ENCODE data around the gene KMT2B. TPM values are rescaled to one million over a fixed set of nuclear protein-coding genes. Genes with fewer than 3 reads are reported as not detected.

KMT2B gene
- total and polyA plus RNA-seq, 9 of the 15 experiments (the other 6 are each of a cell fraction or from before 2014, with no cell fraction given), result 0.63 to 43.9 (median 8.1) TPM

DNA sequence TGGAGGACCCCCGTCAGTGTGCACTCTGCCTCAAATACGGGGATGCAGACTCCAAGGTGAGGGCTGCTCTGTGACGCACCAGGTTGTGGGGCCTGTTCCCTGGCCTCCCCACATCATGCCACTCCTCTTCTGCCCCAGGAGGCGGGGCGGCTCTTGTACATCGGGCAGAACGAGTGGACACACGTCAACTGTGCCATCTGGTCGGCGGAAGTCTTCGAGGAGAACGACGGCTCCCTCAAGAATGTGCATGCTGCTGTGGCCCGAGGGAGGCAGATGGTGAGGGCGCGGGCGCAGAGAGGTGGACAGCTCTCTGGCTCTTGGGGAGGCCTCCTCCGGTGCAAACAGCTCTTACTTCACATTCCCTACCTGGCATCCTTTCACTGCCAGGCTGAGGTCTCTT lies 11.2 kb downstream of the KMT2B start:
- Histone ChIP-seq H4K20me1 (replicated peaks; ENCODE audit: control insufficient read depth, insufficient read depth, low read length) (0 out of 2 replicates have a peak, but pooled peaks cover 2% of the 10 kb centered on the region), H3K4me1 (replicated peaks in 1 of 2; ENCODE audit: control insufficient read depth in 2 of 2, insufficient read depth in 2 of 2, low read length in 2 of 2) (peaks cover 0 to 10% of the 10 kb centered on the region in 2 experiments; a peak in 1 of 5 replicates), H2AFZ (ENCODE audit: low read depth, low read length) (no peak overlapping the region), H3K4me3 (no peak overlapping the region), H3K27ac (ENCODE audit: extremely low read depth, low read depth, low read length) (no peak overlapping the region), H3K27me3 (ENCODE audit: control insufficient read depth in 2 of 2, insufficient read depth in 2 of 2, low read length in 2 of 2) (no peaks in the 10 kb centered on the region), H3K9ac (ENCODE audit: insufficient read depth in 1 of 2, low read depth in 2 of 2, low read length in 2 of 2) (no peak overlapping the region), H3K36me3 (ENCODE audit: control insufficient read depth, insufficient read depth, low read length) (peaks cover 96% of the 10 kb centered on the region; the same call in 2 of the 3 replicates), H3K9me1 (ENCODE audit: control insufficient read depth, insufficient read depth, low read length) (no peaks in the 10 kb centered on the region), H3K4me2 (ENCODE audit: insufficient read depth, low read length) (no peak overlapping the region), H3K79me2 (ENCODE audit: control insufficient read depth, insufficient read depth, low read length) (no peaks in the 10 kb centered on the region), H3K9me3 (replicated peaks; ENCODE audit: control insufficient read depth, insufficient read depth, low read depth, low read length) (no peaks in the 10 kb centered on the region)
- BruUV-seq (replicated peaks), result no TSS peak
- intact Hi-C loops (cut with micrococcal nuclease), result no loop called here
- 96% methylated on average over 16 of the region's 18 CpGs for WGBS (ENCODE audit: insufficient coverage, low coverage, missing lambda C conversion rate)
- CTCF ChIA-PET (ENCODE audit: low intra/inter-chr PET ratio), result no interaction called here
- TF ChIP-seq RBFOX2 (IDR thresholded peaks at IDR 0.05; ENCODE audit: low read depth, low read length) (peak; percentile 47; the same call in 1 of the 2 replicates), LARP7 (IDR thresholded peaks at IDR 0.05) (no peak), U2AF1 (optimal IDR thresholded peaks at IDR 0.05; ENCODE audit: low read depth, low read length) (no peak), LEF1 (IDR thresholded peaks at IDR 0.05) (no peak), DIDO1 (tag; IDR thresholded peaks at IDR 0.05; ENCODE audit: low read depth) (no peak)
- FAIRE-seq (no peak), ATAC-seq (no peak), DNase-seq (ENCODE audit: extremely low read depth in 1 of 4, low spot score in 3 of 4) (no peak)
- in situ Hi-C loops (cut with MboI), result no loop called here
- POLR2A ChIA-PET, result interaction anchor here (1.7 to 2.9 kb wide), 3 partner anchors 8 to 11 kb away, joined by 7 to 18 read pairs (median 12); partner anchors contain the start of gene KMT2B

DNA sequence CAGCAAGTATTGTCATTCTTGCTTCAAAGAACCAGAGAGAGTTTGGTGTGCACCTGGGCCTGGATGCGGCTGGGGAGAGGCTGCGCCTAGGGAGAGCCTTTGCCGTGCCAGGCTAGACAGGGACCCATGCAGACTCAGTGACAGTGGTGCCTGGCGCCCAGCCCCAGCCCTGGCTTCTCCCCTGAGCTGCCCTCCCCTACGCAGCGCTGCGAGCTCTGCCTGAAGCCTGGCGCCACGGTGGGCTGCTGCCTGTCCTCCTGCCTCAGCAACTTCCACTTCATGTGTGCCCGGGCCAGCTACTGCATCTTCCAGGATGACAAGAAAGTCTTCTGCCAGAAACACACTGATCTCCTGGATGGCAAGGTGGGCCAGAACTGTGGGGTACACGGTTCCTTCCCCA lies 12.0 kb downstream of the KMT2B start:
- POLR2A ChIA-PET, result interaction anchor here (2.9 kb wide), 1 partner anchor 11 kb away, joined by 12 read pairs; the partner anchor contains the start of gene KMT2B
- no peak overlapping the region for H3K27ac ChIP-seq (ENCODE audit: extremely low read depth, low read depth, low read length)
- no peaks in the 10 kb centered on the region for H3K79me2 ChIP-seq (ENCODE audit: control insufficient read depth, insufficient read depth, low read length)
- H2AFZ ChIP-seq (ENCODE audit: low read depth, low read length), result no peak overlapping the region
- H3K4me3 ChIP-seq, result no peak overlapping the region
- no TSS peak for BruUV-seq (replicated peaks)
- TF ChIP-seq PHTF2 (CRISPR knock-in tag; IDR thresholded peaks at IDR 0.05) (no peak), HNRNPK (IDR thresholded peaks at IDR 0.05; ENCODE audit: low read depth, low read length, poor library complexity, severe bottlenecking) (no peak)
- no peak overlapping the region for H3K9ac ChIP-seq (ENCODE audit: insufficient read depth in 1 of 2, low read depth in 2 of 2, low read length in 2 of 2)
- no peak overlapping the region for H3K4me2 ChIP-seq (ENCODE audit: insufficient read depth, low read length)
- WGBS (ENCODE audit: insufficient coverage, low coverage, missing lambda C conversion rate), result 95% methylated on average over 10 of the region's 11 CpGs
- H4K20me1 ChIP-seq (replicated peaks; ENCODE audit: control insufficient read depth, insufficient read depth, low read length), result 0 out of 2 replicates have a peak, but pooled peaks cover 2% of the 10 kb centered on the region
- H3K9me3 ChIP-seq (replicated peaks; ENCODE audit: control insufficient read depth, insufficient read depth, low read depth, low read length), result no peaks in the 10 kb centered on the region
- H3K36me3 ChIP-seq (ENCODE audit: control insufficient read depth, insufficient read depth, low read length), result peaks cover 96% of the 10 kb centered on the region; the same call in 2 of the 3 replicates
- H3K27me3 ChIP-seq (ENCODE audit: control insufficient read depth in 2 of 2, insufficient read depth in 2 of 2, low read length in 2 of 2), result no peaks in the 10 kb centered on the region
- peaks cover 0 to 10% of the 10 kb centered on the region in 2 experiments; a peak in 1 of 5 replicates for H3K4me1 ChIP-seq (replicated peaks in 1 of 2; ENCODE audit: control insufficient read depth in 2 of 2, insufficient read depth in 2 of 2, low read length in 2 of 2)
- intact Hi-C loops (cut with micrococcal nuclease) (no loop called here), in situ Hi-C loops (cut with MboI) (no loop called here)
- H3K9me1 ChIP-seq (ENCODE audit: control insufficient read depth, insufficient read depth, low read length), result no peaks in the 10 kb centered on the region
- ATAC-seq, result no peak
- no peak for FAIRE-seq
- no peak for DNase-seq (ENCODE audit: extremely low read depth in 1 of 4, low spot score in 3 of 4)
- CTCF ChIA-PET (ENCODE audit: low intra/inter-chr PET ratio), result no interaction called here

All from K562 (cell line).